Occipital lobe (tissue), 2 donors: ENCODE results near the gene OLFM4. TPM values are rescaled to one million over a fixed set of nuclear protein-coding genes. Genes with fewer than 3 reads are reported as not detected.

ENCODE experiments used
- DNase-seq: peaks from one replicate; lab custom pipeline; 2025; lab: John Stamatoyannopoulos, UW
- total RNA-seq: library from RNA; depleted of rRNA; stranded (reverse); fragments of >200 nt; gene quantifications from one replicate; pipeline ENCODE4 v1.2.3, GENCODE V29; 2014

Gene OLFM4
- total RNA-seq, 1 donor from 2014 or later, result 1.1 TPM

DNA sequence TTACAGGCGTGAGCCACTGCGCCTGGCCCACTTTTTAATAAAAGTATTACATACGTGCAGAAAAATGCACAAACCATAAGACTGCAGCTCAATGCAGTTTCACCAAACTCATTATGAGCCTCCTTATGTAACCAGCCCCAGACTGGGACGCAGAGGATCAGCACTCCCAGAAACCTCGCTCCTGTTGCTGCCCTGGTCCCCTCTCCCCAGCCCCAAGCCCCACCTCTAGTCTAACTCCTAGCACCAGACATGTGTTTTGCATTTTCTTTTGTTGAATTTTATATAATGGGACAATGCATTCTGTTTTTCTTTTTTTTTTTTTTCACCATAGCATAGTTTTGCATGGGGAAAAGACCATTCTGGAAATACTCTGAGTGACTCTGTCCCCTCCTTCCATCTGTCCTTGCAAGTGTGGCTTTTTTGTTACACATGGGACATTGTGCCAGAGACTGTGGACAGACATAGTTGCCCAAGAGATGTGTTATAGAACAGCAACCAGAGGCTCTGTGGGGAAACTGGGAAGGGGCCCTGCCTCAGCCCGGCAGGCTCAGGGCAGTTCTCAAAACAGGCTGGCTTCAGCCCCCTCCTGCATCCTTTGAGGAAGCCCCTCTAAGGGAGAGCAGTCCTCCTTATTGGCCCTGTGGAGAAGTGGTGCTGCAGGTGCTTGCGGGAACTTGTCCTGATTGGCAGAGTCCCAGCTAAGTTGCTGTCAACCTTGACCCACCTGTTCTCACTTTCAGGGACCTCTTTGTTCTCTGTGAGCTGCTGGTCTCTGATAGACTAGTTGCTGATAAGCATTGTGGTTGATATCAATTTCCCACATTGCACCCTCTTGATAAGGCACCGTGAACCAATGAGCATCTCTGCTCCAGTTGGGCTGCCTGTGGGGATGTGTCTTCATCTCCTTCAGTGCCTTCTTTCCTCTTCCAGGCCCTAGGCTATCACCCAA, 13.8 kb upstream of the OLFM4 start:
- DNase-seq, result no peak

DNA sequence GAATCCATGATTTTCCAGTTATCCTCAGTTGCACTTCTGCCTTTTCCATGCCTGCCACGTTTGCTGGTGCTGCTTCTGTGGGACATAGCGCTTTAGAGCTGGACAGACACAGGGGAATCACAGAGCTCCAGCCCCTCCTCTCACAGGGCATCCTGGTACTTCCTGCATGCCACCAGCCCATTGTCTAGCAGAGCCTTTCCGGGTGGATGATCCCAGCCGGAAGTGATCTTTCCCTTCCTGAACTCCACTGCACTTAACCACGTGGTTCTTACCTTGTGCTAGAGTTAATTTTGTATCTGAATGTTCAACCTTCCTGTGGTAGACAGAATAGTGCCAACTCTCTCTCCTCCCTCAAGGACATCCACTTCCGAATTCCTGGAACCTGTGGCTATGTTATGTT, 12.6 kb upstream of the OLFM4 start:
- no peak for DNase-seq

DNA sequence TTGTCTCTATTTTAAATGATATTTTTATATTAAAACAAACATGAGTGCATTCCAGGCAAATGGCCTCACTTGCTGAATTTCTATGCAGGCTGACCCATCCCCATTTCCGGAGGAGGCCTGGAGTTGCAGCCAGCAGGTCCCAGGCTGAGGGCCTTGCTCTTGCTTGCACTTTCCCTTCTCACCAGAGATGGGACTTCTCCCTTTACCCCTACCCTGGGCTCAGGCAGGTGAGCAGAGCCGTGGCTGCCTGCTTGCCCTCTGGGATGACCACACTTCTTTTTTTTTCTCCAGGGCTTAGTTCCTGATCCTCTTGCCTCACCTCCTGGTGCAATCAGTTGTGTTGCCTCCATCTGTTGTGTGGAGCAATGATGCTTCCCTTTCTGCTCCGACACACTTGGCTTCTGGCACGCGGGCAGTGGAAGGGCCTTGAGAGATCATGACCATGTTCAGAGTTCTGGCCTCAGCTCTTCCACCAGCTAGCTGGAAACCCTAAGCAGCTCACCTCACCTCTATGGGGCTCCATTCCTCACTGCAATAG, 11.1 kb upstream of the OLFM4 start:
- no peak for DNase-seq

DNA sequence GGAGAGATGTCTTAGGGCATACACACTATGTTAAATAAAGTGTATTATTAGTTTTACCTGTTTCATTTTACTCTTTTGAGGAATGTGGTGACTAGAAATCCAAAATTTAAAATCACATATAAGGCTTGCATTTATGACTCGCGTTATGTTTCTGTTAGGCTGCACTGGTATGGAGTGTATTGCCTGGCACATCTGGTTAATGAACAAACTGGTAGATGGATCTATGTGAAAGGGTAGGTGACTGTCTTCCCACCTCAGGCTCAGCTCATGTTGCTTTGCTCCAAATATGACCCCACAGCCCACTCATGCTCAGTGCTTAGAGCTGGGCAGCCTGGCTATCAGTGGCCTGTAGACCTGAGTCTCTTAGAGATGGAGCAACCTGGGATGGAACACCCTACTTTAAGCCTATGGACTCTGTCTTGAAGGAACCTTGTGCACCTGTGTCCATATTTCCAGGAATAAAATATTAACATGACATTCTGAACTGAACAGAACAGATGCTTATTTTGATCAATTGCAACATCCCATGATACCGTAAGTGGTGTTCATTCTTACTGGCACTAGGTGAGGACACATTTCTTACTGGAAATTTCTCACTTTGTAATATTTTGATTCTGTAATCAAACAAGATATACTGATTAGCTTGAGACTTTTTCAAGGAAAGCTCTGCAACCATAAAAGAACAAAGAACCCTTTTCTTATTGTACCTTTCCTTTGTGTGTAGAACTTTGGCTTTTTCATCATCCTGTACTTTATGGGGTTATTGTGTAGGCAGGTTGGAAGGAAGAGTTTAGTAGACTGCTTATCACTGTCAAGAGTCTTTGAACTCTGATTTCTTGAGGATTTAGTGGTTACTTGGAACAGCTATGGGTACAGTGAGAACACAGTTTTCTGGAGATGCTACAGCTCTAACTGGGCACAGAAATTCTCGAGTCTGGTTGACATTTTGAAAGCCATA, 9.6 kb upstream of the OLFM4 start:
- DNase-seq, result no peak

DNA sequence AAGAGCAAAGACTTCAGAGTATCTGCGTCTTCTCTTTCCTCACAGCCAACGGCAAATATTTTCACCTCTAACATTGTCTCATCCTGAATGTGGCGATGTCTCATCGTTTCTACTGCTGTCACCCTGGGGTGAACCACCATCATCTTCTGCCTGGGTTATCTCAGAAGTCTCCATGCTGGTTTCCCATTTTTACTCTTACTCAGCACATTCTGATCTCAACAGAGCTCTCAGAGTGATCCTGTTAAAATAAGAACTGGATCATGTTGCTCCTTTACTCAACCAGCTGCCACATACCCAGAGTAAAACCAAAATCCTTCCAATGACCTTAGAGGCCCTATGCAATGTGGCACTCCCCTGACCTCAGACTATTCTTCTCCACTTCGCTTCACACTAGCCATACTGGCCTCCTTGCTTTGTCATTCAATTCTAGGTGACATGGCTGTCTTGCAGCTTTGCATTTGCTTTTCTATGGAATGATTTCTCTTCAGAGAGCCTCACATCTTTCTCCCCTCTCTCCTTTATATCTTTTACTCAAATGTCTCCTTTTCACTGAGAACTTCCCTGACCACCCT, 7.8 kb upstream of the OLFM4 start:
- DNase-seq, result no peak

DNA sequence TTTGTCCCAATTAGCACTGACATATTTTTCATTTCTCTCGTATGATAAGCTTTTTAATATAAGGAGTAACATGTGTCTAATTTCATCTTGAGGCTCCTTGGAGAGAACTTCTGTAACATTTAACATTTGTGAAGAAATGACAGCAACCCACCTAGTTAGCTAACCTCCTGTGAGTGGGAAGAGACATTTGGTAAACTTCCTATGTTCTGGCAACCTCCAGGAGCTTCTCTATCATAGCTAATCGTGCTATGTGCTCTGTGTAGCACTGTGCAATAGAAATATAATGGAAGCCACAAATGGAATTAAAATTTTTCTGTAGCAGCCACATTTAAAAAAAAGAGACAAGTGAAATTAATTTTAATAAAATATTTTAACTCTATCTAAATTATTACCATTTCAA, 5.4 kb upstream of the OLFM4 start:
- DNase-seq, result no peak

DNA sequence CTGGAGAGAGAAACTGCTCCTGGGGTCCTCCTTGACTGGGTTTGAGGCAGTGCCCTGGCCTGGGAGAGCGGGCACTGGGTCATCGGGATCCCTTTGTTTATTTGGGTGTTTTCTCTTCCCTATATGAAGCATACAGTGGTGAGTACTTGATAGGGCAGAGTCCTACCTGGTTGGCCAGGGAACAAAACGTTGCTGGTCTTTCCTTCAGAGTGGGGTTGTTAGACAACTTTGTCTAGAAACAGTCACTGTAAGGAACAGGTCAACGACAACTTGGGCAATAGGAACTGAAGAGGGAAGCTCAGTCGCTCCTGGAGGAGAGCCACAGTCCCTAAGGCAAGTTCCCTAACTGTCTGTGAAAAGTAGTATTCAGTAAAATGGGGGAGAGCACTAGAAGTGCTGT, 550 bp upstream of the OLFM4 start:
- no peak for DNase-seq

DNA sequence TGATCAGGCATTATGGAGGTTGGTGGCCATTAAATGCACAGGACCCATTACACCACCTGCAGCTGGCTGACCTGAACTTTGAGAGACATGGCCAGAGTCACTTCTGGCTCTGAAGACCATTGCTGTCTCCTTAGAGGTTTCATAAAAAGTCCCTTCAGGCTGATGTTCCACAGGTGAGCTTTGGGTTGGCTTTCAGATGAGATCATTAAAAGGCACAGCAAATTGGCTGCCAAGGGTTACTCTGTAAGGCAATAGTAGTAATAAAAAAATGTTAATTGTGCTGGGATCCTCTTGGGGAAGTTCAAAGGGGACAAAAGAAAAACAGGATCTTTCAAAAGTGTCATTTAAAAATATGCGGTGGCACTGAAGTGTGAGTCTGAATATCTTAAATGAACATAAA, 4.2 kb downstream of the OLFM4 start:
- DNase-seq, result no peak

DNA sequence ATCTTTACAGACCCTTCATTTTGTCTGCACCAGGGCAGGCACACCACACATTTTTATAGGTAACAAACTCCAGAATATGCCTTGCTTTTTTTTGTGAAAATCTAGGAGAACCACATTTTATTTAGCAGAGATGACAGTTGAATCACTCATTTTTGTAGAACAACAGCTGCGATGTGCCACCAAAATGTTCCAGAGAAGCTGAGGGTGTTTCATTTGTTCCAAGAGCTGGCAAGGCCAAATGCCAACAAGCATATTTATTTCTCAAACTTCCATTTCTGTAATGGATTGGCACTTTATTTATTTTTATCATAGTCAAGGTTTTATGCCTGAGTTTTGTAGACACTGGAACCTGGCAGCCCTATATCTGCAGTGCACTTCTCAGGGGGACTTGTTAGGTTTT, 10.4 kb downstream of the OLFM4 start:
- peak; percentile 50 for DNase-seq

DNA sequence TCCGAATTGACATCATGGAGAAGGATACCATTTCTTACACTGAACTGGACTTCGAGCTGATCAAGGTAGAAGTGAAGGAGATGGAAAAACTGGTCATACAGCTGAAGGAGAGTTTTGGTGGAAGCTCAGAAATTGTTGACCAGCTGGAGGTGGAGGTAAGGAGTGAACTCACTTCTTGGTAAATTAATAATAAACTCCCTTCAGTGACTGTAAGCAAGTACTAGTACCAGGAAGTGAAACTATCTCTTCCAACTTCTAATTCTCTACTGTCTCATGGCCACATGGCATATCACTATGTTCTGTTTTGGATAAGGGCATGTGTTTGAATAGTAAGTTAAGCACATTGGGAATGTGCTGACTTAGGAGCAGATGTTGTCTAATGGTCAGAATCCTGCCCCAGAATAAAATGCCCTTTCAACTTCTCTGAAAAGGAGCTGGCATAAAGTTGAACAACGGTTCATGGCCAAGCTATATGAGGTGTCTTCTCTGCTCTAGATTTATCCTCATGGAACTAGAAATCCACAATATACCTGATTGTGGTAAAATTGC, 13.4 kb downstream of the OLFM4 start:
- no peak for DNase-seq

DNA sequence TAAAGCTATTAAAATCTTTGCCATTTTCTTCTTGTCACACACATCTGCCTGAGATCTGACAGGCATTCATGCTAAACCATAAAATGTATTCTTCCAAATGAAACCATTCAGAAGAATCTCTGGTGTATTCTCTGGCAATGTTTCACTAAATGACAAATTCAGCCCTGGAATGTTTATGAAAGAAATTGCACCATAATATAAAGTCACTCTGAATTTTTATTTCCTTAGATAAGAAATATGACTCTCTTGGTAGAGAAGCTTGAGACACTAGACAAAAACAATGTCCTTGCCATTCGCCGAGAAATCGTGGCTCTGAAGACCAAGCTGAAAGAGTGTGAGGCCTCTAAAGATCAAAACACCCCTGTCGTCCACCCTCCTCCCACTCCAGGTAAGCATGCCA, 14.3 kb downstream of the OLFM4 start:
- DNase-seq, result no peak

DNA sequence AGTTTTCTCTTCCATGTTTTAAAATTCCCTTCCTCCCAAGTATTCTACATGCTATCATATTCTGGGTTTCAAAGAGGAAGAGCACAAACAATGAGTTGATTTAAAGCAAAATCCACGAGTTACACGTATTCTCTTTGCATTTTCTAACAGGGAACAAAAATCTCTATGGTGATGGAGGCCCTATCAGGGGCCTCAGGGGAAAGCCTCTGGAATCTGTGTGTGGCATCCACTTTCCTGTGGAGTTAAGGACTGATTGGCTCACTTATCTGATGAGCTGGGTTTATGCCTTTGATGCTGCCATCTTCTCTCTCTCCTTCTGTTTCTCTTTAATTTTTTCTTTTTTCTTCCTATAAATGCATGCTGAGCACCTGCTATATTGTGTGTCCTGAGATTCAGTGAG, 14.8 kb downstream of the OLFM4 start:
- no peak for DNase-seq

DNA sequence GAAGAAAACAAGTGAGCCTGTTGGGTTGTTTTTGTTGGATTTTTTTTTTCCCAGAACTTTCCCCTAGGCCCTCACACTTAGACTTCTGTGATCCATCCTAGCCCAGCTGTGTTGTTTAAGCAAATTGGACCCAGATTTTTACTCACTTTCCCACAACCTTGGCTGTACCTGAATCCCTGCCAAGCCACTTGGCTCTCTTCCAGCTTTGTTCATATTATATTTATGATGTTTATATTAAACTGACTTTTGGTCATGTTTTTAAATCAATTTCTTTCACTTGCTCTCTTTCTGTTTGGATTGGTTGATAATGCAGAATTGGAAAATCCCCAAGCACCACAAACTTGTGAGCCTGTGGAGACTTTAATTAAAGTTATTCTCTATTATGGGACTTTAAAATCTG, 16.6 kb downstream of the OLFM4 start:
- no peak for DNase-seq

DNA sequence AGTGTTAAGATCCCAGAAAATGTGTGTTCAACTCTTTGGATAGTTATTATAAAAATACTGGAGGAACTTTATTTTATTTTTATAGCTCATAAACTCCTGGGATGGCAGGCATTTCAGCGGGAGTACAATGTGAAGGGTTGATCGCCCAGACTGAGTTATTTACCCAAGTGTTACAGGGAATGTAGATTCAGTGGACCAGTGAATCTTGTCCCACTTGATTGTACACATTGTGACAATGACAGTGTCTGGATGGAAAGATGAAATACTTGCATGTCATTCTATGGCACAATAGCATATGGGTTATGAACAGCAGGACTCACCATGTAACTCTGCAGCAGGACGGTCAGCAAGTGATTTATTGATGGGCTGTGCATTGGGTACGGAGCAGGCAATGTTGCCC, 20.3 kb downstream of the OLFM4 start:
- DNase-seq, result no peak

DNA sequence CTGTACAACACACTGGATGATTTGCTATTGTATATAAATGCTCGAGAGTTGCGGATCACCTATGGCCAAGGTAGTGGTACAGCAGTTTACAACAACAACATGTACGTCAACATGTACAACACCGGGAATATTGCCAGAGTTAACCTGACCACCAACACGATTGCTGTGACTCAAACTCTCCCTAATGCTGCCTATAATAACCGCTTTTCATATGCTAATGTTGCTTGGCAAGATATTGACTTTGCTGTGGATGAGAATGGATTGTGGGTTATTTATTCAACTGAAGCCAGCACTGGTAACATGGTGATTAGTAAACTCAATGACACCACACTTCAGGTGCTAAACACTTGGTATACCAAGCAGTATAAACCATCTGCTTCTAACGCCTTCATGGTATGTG, 21.5 kb downstream of the OLFM4 start:
- no peak for DNase-seq

DNA sequence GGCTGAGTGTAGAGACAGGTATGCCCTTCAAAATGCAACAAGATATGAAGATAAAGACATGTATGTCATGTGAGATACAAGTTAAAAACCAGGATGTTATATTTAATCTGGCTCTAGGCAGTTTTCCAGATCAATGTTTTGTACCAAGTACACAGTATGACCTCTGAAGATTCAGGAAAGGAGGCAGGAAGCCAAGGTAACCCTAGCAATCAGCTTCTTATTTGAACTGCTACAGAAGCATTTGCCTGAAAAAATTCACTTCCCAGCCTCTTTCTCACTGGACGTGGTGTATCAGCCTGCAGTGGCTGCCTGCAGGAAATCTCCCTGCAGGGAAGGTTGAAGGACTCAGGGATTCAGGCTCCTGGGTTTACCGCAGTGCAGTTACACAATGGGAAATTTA, 24.1 kb downstream of the OLFM4 start:
- peak; percentile 3 for DNase-seq

DNA sequence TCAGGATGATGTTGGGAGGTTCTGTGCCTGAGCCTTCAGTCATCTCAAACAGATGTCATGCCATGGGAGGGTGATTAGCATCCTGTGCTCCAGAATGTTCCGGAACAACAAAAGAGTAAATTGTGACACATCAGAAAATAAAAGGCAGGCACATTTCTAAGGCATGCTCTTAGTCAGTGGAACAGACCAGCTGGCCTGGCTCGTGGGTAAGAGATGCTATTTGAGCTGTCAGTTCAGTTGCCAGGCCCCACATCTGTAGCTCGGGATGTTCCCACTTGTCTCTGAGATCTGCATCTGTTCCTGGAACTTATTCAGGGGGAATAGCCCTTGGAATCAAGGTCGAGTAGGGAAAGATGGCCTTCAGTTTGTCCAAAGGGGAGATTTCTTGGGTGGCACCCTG, 26.0 kb downstream of the OLFM4 start:
- DNase-seq, result no peak

DNA sequence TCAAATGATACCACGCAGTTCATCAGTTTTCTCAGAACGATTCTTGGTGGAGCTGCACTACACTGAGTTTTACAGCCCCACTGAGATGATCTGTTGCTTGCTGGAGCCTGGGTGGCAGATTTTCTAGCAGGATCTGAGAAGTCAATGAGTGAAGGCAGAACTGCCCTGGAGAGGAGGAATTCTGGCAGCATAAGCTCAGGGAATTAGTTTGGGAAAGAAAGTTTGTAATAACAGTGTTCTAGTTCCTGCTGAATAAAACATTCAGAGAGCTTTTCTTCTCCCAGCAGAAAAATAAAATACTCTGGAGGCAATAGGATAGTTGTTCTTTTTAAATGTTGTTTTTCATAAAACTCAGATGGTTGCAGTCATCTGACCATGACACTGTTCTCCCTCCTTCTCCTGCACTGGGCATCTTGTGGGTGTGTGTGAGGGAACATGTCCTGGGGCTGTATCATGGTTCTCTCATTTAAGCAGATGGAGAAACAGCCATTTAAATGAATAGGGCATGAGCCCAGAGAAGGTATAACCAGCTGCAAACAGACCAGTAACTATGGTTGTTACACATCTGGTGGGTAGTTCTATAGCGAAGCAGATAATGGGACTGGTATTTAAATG, 29.6 kb downstream of the OLFM4 start:
- DNase-seq, result no peak

DNA sequence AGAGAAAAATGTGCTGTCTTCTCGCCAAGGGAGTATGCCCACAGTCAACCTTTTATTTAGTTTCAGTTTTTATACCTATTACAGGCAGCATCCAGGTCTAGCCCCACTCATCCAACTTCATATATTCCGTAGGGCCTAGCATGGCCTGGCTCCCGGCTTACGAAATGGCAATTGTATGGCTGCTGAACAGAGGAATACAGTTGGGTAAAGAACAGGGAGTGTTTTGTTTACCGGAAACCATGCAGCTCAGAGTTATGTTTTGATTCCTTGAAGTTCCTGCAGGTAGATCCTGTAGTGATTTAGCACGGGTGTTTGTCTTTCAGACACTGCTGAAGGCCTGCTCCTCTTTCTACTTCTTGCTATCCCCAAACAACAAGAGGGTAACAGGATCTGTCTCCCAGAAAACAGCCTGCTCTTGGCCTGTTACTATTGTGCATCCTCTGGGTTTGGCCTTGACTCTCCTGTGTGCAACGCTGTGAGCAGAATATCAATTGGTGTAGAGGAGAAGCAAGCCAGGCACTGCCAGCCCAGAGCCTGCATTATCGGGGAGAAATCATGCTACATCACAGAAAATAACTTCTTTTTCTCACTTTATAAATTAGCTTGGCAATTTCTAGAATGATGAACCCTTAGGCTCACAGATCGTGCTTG, 32.4 kb downstream of the OLFM4 start:
- no peak for DNase-seq

DNA sequence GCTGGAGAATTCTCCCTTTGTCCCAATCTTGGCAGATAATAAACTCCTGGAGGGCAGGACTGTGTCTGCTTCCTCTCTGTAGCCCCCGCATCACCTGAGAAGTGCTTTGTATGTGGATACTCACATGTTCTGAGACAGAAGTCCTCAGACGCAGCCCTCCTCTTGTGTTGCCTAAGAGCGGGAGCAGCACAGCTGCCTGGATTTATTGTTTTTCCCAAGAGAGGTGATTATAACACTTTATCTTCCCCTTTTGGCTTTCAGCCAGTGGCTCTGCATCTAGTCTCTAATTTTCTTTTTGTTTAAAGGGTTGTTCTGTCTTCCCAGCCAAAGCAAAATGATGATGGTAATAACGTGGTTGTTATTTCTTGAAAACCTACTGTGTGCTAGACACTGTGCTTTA, 36.1 kb downstream of the OLFM4 start:
- no peak for DNase-seq

DNA sequence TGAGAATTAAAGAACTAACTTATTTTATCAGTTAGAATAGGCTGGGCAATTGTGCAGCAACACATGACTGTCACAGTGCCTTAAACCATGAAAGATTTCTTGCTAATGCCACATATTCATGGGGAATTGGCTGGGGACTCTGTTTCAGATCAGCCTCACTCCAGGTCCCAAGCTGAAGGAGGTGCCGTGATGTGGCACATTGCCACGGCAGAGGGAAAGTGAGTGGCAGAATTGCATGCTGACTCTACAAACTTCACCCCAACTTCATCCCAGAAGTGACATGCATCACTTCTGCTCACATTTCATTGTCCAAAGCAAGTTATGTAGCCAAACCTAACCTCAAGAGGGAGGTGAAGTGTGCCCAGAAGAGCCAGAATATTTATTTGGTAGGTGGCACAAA, 37.8 kb downstream of the OLFM4 start:
- DNase-seq, result no peak
